ENCODE data around the gene C1QTNF2. TPM values are rescaled to one million over a fixed set of nuclear protein-coding genes. Genes with fewer than 3 reads are reported as not detected.

The C1QTNF2 gene
- total RNA-seq, 1 donor from 2014 or later: 0.17 TPM

DNA sequence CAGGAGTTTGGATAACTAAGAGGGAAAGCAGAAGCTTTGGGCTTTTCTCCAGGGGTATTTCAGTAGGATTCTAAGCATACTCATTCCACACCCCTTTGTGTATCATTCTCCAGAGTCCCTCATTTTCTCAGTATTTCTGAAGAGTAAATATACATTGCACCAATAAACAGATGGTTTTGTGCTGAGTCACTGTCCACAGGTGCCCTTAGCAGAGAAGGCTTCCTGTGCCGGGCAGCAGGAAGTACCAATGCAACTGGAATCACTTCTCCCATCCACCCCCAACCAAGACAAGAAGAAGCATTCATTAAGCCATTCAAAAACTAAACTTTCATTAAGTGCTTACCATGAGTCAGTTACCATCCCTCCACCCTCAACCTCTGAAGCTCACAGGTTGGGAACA is 54.5 kb downstream of the C1QTNF2 start:
- H3K4me3 ChIP-seq (ENCODE audit: low read depth, low read length): no peak overlapping the region
- no peak for DNase-seq (ENCODE audit: low read depth)
- TF ChIP-seq, protein P1, sequence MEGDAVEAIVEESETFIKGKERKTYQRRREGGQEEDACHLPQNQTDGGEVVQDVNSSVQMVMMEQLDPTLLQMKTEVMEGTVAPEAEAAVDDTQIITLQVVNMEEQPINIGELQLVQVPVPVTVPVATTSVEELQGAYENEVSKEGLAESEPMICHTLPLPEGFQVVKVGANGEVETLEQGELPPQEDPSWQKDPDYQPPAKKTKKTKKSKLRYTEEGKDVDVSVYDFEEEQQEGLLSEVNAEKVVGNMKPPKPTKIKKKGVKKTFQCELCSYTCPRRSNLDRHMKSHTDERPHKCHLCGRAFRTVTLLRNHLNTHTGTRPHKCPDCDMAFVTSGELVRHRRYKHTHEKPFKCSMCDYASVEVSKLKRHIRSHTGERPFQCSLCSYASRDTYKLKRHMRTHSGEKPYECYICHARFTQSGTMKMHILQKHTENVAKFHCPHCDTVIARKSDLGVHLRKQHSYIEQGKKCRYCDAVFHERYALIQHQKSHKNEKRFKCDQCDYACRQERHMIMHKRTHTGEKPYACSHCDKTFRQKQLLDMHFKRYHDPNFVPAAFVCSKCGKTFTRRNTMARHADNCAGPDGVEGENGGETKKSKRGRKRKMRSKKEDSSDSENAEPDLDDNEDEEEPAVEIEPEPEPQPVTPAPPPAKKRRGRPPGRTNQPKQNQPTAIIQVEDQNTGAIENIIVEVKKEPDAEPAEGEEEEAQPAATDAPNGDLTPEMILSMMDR (conservative IDR thresholded peaks at IDR 0.05; ENCODE audit: low read depth, low read length): no peak

GRCh38 chr5:160312960-160313727 is 57.3 kb downstream of the C1QTNF2 start:
- DNase-seq (ENCODE audit: low read depth): no peak
- H3K4me3 ChIP-seq (ENCODE audit: low read depth, low read length): peak overlapping the region; percentile 70
- TF ChIP-seq, protein P1 (conservative IDR thresholded peaks at IDR 0.05; ENCODE audit: low read depth, low read length): no peak

GRCh38 chr5:160312134-160312959 is 58.1 kb downstream of the C1QTNF2 start, which contains the start of gene CCNJL:
Gene CCNJL (minus strand): TSS chr5:160312564. CDS start chr5:160311923, 641 bp downstream.
- peak within 1 kb of the TSS; percentile 70 for H3K4me3 ChIP-seq (ENCODE audit: low read depth, low read length)
- no peak for DNase-seq (ENCODE audit: low read depth)
- TF ChIP-seq, protein P1 (conservative IDR thresholded peaks at IDR 0.05; ENCODE audit: low read depth, low read length): no peak

- peak overlapping the region; percentile 70 for H3K4me3 ChIP-seq (ENCODE audit: low read depth, low read length)
- TF ChIP-seq, protein P1 (conservative IDR thresholded peaks at IDR 0.05; ENCODE audit: low read depth, low read length): no peak
- DNase-seq (ENCODE audit: low read depth): no peak
Observed at GRCh38 chr5:160311491-160312133, 58.8 kb downstream of the C1QTNF2 start.

GRCh38 chr5:160310552-160311295 is 59.7 kb downstream of the C1QTNF2 start:
- DNase-seq (ENCODE audit: low read depth): no peak
- no peak overlapping the region for H3K4me3 ChIP-seq (ENCODE audit: low read depth, low read length)
- TF ChIP-seq, protein P1 (conservative IDR thresholded peaks at IDR 0.05; ENCODE audit: low read depth, low read length): no peak

DNA sequence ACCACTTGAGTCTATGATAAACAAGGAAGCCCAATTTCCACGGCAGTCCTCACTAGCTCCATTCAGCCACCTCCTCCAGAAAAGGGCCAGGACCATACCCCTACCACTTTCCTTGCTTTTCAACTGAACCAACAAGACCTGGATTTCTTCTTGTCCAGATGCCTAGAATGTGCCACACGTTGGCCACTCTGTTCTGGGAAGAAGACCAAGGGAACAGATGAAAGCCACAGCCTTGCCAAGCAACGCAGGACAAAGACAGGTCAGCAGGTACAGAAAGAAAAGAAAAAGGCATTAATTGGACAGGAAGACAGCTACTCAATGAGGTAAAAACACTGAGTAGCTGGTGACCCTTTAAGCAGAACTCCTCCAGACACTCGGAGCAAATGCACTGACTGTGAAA is 60.3 kb downstream of the C1QTNF2 start:
- no peak overlapping the region for H3K4me3 ChIP-seq (ENCODE audit: low read depth, low read length)
- DNase-seq (ENCODE audit: low read depth): no peak
- TF ChIP-seq, protein P1 (conservative IDR thresholded peaks at IDR 0.05; ENCODE audit: low read depth, low read length): no peak

Measured in epithelial cell of proximal tubule (primary cell).